Measurements from ENCODE around the gene ACTL9. TPM values are rescaled to one million over a fixed set of nuclear protein-coding genes. Genes with fewer than 3 reads are reported as not detected.
"Not testable (repeated sequence)": the region's sequence is repeated elsewhere in the genome, so short reads cannot be mapped to it uniquely, and the experiment has no call there.

The ACTL9 gene
- not detected for total RNA-seq
- long read RNA-seq: 0 reads

DNA sequence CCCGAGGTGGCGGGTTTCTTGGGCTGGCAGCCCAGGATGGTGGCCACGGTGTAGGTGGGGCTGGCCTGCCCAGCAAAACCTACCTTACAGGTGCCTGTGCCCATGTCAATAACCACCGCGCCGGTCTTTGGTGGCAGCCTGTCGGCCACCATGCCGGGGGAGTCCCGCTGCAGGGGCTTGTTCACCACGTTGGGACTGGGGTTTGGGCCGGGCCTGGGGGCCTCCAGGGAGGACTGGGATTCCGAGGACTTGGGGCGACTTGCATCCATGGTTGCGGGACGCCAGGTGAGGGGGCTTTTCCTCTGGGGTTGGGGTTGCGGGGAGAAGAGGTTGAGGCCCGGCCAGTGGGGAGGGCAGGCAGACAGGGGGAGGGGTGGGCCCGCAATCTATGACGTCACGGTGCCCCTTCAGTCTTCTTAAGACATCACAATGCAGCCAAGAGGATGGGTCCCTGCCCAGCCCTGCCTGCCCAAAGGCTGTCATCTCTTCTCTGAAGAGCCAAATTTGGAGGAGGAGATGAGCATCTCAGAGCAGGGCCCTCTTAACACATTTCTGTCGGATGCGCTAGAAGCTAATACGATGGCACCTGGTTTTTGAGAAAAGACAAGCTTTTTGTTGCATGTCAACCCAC, at the start of gene ACTL9:
Gene ACTL9 (minus strand): TSS at position 363 of the 631 bp plus-strand sequence. CDS start 94 bp downstream, at position 269.
- no peak for ATAC-seq
- intact Hi-C loops (cut with DNase I): no loop called here

GRCh38 chr19:8739291-8740065, 40.9 kb upstream of the ACTL9 start:
- ATAC-seq: not testable (repeated sequence)

More for the DNA sequence above, at the start of gene ACTL9:
- DNase-seq: no peak

DNA sequence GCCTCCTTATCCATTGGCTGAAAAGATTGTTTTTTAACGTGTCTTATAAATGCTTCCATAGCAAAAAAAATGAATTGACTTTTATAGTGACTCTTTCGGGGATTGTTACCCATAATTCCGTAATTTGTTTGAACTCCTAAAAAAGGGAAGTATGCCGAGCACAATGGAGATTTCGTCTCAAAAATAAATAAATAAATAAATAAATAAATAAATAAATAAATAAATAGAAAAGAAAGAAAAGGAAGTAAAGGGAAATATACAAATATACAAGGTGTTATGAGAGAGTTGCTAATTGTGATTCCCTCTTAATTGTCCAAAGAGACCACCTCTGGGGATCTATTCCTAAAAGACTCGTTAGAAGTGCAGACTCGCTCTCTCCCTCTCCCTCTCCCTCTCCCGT, 39.8 kb upstream of the ACTL9 start:
- intact Hi-C loops (cut with DNase I): no loop called here
- DNase-seq: no peak
- ATAC-seq: no peak

More at GRCh38 chr19:8739291-8740065, 40.9 kb upstream of the ACTL9 start:
- intact Hi-C loops (cut with DNase I); DNase-seq: not testable (repeated sequence)

DNA sequence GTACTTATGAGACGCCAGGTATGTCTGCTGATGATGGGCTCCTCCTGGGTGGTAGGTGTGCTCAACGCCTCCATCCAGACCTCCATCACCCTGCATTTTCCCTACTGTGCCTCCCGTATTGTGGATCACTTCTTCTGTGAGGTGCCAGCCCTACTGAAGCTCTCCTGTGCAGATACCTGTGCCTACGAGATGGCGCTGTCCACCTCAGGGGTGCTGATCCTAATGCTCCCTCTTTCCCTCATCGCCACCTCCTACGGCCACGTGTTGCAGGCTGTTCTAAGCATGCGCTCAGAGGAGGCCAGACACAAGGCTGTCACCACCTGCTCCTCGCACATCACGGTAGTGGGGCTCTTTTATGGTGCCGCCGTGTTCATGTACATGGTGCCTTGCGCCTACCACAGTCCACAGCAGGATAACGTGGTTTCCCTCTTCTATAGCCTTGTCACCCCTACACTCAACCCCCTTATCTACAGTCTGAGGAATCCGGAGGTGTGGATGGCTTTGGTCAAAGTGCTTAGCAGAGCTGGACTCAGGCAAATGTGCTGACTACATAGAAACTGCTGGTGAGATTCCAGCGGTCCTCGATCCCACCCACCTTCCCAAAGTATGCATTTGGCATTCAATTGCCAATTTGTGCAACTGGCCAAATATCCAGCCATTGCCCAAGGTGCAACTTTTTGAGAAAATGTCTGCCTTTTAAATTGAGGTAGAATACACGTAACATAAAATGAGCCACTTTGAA, 33.0 kb upstream of the ACTL9 start:
- intact Hi-C loops (cut with DNase I): no loop called here
- DNase-seq (no peak), ATAC-seq (no peak)

GRCh38 chr19:8724276-8724675, 25.7 kb upstream of the ACTL9 start:
- no peak for ATAC-seq
- no peak for DNase-seq
- intact Hi-C loops (cut with DNase I): no loop called here

DNA sequence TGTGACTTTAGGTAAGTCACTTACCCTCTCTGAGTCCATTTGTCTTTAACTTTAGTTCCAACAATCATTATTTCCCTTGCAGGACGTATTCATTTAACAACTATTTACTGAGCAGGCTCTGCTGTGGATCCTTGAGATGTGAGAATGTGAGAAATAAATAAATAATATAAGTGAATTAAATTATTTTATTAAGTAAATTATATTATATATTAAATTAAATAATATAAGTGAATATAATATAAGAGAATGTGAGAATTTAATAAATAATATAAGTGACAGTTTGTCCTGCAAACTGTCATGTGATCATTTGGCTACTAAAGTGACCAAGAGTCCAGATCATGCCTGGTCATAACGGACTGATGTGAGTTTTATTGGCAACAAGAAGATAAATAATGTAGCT, 23.4 kb upstream of the ACTL9 start:
- no peak for DNase-seq
- intact Hi-C loops (cut with DNase I): no loop called here
- no peak for ATAC-seq

GRCh38 chr19:8721334-8721733, 22.7 kb upstream of the ACTL9 start, which contains the start of gene OR2Z1:
Gene OR2Z1, plus strand, starts transcription at chr19:8721634. Its CDS starts 9,395 bp downstream, at chr19:8731029.
- intact Hi-C loops (cut with DNase I): no loop called here
- DNase-seq (no peak), ATAC-seq (no peak)

DNA sequence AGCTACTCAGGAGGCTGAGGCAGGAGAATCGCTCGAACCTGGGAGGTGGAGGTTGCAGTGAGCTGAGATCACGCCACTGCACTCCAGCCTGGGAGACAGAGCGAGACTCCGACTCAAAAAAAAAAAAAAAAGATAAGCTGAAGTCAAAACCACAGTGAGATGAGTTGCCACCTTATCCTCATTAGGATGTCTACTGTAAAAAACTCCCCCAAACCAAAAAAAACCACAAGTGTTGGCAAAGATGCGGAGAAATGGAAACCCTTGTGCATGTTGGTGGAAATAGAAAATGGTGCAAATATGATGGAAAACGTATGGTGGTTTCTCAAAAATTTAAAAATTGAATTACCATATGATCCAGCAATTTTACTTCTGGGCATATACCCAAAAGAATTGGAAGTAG, 11.7 kb upstream of the ACTL9 start:
- DNase-seq; ATAC-seq; intact Hi-C loops (cut with DNase I): not testable (repeated sequence)

- DNase-seq (no peak), ATAC-seq (no peak)
- intact Hi-C loops (cut with DNase I): no loop called here
Observed at GRCh38 chr19:8705742-8706141, 7.1 kb upstream of the ACTL9 start.

GRCh38 chr19:8705304-8705703, 6.7 kb upstream of the ACTL9 start:
- intact Hi-C loops (cut with DNase I); ATAC-seq; DNase-seq: not testable (repeated sequence)

GRCh38 chr19:8703223-8703622, 4.6 kb upstream of the ACTL9 start:
- ATAC-seq (no peak), DNase-seq (no peak)
- intact Hi-C loops (cut with DNase I): no loop called here

GRCh38 chr19:8702350-8702749, 3.8 kb upstream of the ACTL9 start:
- intact Hi-C loops (cut with DNase I): no loop called here
- ATAC-seq (no peak), DNase-seq (no peak)

GRCh38 chr19:8700956-8701355, 2.4 kb upstream of the ACTL9 start:
- intact Hi-C loops (cut with DNase I): no loop called here
- DNase-seq: no peak
- no peak for ATAC-seq

DNA sequence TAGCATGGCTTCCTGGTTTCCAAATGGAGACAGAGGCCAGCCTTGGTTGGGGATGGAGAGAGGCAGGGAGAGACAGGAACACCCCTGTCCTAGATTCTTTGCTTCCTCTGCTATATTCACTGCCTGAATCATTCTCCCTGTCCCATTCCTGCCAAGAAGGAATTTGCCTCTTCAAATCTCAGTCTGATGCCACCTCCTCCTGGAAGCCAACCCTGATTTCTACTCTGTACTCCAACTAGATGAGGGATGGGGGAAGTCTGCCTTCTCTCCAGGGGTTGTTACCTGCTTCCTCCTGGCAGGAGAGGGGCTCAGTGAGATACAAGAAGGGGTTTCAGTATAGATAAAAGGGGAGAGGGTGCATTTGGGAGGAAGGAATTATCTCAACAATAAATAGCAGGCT, 1.3 kb upstream of the ACTL9 start:
- intact Hi-C loops (cut with DNase I): no loop called here
- ATAC-seq: no peak

DNA sequence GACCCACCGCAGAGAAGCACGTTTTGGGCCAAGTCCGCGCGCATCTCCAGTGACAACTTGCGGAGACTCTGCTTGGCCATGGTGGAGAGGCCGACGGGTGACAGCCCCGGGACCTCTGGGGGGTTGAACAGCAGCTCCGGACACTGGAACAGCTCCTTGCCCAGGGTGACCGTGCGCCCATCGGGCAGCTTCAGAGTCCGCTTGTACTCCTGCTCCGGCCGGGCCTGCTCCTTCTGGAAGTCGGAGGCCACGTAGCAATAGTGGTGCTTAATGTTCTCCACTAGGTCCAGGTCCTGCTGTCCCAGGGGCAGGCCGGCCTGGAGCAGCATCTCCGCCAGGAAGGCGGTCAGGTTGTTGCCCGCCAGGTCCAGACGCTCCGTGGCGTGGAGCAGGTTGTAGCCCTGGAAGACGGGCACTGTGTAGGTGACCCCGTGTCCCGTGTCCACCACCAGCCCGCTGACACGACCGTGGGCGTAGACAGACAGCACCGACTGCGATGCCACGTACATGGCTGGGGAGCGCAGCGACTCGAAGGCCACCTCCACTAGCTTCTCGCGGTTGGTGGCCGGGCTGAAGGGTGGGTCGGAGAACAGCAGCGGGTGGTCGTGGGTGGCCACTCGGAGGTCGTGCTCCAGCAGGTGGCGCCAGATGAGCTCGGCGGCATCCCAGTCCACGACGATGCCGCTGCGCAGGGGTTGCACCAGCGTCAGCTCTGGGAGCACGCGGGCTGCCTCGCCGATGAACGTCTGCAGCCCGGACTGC, 743 bp downstream of the ACTL9 start:
- intact Hi-C loops (cut with DNase I): no loop called here
- DNase-seq: no peak
- ATAC-seq: no peak

More for the DNA sequence above, 1.3 kb upstream of the ACTL9 start:
- no peak for DNase-seq

DNA sequence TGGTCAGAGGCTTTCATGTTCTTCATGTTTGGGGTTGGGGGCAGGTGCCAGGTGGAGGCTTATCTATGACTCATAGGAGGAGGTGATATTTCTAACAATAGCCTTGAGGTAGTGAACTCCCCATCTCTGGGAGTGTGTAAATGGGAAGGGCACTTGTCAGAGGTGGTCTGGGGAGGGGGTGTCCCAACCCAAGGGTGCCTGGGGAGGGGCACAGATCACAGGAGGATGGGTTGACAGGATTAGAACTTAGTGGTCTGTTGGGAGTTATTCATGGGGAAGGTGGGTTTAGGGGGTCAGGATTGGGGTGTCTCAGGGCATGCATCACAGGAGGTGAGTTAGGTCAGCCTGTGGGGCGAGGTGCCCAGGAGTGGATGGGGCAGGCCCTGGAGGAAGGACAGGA, 1.6 kb downstream of the ACTL9 start:
- ATAC-seq (no peak), DNase-seq (no peak)
- intact Hi-C loops (cut with DNase I): no loop called here

GRCh38 chr19:8695911-8696310, 2.7 kb downstream of the ACTL9 start:
- intact Hi-C loops (cut with DNase I): no loop called here
- ATAC-seq (no peak), DNase-seq (no peak)

DNA sequence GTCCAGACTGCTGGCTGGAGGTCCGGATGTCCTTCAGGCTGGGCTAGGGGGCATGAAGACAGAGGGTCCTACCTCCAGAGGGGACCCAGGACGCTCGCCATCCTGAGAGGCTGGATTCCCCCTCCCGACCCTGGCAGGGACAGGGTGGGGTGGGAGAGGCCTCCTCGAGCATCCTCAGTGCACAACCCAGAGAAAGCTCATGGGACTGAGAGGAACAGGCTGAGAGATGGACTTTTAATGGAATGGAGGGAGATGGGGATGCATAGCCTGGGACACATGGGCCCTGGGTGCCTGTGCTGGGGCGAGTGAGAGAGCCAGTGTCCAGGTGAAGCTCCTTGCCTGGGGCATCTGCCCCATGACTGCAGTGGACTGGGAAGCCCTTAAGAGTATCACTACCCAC, 3.1 kb downstream of the ACTL9 start:
- intact Hi-C loops (cut with DNase I): no loop called here
- no peak for ATAC-seq
- no peak for DNase-seq

Data from left cardiac atrium (tissue), 4 donors.